HS-27A (cell line): Measurements from ENCODE around the gene PALM.
"Not testable (repeated sequence)": the region's sequence is repeated elsewhere in the genome, so short reads cannot be mapped to it uniquely, and the experiment has no call there.

Experiments
- DNase-seq: peaks from one replicate; pipeline ENCODE4 v3.0.0-alpha.2; 2012; ENCODE audit warnings: low read depth, missing footprints

Gene PALM

DNA sequence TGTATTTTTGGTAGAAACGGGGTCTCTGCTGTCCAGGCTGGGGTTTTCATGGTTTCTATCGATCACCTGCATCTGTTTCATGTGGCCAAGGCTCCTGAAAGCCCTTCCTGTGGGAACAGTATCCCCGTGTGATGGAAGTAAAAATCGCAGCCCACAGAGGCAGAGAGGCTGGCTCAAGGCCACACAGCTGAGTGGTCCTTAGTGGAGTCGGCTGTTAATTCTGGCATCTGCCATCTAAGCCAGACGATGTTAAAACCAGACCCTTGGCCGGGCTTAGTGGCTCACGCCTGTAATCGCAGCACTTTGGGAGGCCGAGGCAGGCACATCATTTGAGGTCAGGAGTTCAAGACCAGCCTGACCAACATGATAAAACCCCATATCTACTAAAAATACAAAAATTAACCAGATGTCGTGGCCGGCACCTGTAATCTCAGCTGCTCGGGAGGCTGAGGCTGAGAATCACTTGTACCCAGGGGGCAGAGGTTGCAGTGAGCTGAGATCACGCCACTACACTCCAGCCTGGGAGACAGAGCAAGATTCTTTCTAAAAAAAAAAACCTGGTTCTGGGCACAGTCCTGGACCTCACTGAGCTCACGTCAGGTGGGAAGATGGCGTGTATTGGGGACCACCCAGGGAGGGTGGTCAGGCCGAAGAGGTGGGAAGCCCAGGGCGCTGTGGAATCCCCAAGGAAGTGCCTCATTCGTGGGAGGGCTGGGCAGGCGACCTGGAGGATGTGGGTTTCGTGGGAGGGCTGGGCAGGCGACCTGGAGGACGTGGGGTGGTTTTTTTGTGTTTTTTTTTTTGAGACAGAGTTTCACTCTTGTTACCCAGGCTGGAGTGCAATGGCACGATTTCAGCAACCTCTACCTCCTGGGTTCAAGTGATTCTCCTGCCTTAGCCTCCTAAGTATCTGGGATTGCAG, 23.7 kb downstream of the PALM start:
- DNase-seq, result no peak

DNA sequence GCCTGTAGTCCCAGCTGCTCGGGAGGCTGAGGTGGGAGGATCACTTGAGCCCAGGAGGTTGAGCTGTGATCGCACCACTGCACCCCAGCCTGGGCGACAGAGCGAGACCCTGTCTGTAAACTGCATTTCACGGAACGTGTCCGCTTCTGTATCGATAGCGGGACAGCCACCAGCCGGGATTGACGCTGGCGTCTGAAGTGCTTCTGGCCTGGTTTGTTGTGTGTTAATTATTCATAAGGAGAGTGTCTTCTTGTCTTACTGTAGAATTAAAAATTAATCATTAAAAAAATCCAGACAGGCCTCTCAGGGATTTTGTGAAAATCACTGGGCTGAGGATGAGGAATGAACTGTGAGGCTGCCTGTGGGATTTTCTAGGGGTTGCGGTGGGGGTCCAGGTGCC, 26.0 kb downstream of the PALM start:
- no peak for DNase-seq

DNA sequence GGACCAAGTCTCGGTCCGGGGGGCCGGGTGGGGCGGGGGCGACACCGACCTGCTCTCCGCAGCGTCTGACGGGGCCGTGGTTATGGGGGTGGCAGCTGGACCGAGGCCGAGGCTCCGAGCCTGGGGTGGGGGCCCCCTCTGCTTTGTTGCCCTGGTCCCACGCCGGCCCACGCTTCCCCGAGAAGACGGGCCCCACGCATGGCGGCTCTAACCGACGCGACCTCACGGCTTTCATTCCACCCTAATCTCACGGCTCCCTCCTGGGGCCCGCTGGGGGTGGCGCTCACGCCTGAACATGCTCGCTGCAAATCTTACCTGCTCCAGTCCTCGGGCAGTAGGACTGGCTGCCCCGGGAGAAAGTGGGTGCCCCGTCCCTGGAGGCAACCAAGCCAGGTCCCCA, 27.4 kb downstream of the PALM start:
- DNase-seq, result no peak

DNA sequence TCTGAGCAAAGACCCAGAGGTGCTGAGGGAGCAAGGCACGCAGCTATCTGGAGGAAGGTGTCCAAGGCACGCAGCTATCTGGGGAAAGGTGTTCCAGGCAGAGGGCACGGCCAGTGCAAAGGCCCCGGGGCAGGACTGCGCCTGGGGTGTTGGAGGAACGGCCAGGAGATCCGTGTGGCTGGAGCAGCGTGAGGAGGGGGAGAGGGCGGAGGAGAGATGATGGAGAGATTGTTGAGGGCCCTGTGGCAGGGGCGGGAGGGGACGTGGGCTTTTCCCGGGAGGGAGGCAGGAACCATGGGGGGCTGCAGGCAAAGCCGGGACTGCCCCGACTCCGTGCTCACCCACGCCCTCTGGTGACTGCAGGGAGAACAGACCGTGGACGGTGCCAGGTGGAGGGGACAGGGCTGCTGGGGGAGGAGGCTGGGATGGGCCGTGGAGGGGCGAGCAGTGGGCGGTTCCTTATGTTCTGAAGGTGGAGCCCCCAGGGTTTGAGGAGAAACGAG, 28.9 kb downstream of the PALM start:
- no peak for DNase-seq

DNA sequence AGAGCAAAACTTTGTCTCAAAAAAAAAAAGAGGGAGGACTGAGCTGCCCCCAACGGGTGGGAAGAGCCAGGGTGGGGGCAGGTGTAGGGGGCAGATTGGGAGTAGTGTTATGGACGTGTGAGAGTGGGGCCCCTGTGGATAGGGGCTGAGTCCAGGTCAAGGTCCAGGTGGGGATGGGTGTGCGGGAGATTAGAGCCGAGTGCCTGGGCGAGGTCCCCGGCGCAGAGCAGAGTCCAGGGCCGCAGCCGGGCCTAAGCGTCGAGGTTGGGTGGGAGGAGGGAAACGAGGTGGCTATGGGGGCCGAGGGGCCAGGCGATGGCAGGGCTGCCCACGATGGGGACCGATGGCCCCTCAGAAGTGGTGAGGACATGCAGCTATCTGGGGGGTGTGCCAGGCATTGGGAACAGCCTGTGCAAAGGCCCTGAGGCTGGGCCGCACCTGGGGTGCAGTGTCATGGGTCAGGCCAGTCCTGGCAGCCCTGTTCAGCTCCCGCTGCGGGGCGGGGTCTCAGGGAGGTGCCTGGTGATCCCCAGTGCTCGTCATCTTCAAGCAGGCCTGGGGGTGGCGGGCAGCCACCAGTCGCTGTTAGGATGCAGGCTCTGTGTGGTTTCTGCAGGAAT, 29.9 kb downstream of the PALM start:
- DNase-seq, result no peak

DNA sequence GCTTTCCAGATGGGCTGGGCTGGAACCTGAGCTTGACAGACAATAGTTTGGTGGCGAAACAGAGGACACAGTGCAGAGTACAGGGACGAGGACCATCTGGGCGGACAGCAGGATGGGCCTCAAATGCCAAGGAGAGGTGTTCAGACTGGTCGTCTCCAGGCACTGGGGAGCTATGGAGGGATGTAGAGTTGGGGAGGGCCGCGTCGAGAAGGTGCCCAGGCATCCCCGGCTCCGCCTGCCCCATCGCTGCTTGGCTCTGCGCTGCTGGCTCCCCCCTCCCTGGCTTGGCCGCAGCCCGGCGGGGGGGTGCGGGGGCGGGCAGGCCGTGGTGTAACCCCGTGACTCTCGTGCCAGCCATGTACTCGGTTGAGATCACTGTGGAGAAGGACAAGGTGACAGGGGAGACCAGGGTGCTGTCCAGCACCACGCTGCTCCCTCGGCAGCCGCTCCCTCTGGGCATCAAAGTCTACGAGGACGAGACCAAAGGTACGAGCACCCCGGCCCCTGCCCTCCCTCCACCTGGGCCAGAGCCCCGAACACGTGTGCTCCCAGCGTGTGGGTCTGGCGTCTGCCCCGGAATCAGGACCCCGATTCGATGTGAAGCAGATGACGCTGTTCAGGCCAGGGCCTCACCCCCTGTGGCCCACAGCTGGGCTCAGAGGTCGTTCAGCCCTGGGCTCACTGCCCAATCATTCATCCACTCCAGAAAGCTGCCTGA, 31.4 kb downstream of the PALM start:
- DNase-seq, result no peak

DNA sequence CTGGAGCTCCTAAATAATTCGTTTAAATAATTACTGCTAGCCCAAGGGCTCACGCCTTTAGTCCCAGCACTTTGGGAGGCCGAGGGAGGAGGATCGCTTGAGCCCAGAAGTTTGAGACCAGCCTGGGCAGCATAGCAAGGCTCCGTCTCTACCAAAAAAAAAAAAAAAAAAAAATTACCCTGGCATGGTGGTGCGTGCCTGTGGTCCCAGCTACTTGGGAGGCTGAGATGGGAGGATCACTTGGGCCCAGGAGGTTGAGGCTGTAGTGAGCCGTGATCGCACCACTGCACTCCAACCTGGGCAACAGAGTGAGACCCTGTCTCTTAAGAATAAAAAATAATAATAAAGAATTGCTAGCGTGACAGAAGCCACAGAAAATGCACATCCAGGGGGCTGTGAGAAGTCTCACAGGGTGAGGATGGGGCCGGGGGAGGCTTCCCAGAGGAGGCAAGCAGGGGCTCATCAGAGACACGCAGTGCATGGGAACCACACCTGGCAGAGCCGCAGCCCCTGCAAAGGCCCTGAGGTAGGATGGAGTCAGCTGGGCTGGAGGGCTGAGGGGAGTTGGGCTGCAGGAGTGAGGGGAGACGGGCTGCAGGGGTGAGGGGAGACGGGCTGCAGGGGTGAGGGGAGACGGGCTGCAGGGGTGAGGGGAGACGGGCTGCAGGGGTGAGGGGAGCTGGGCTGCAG, 32.2 kb downstream of the PALM start:
- DNase-seq, result not testable (repeated sequence)

DNA sequence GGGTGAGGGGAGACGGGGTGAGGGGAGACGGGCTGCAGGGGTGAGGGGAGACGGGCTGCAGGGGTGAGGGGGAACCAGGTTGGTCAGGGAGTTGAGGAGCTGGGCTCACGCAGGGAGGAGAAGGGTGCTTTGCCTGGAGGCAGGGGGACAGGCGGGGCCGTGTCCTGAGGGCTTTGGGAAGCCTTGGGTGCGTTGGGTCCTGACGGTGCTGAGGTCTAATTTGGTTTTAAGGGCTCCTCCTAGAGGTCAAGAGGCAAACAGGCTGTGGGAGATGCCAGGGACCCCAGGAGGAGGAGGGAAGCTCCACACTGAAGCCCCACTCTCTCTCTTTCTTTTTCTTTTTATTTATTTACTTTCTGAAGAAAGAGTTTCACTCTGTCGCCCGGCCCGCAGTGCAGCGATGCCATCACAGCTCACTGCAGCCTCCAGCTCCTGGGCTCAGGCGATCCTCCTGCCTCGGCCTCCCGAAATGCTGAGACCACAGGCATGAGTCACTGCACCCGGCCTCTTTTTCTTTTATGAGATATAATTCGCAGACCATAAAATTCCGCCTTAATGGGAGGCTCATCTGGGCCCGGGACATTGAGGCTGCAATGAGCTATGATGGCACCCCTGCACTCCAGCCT, 32.9 kb downstream of the PALM start:
- DNase-seq, result no peak

DNA sequence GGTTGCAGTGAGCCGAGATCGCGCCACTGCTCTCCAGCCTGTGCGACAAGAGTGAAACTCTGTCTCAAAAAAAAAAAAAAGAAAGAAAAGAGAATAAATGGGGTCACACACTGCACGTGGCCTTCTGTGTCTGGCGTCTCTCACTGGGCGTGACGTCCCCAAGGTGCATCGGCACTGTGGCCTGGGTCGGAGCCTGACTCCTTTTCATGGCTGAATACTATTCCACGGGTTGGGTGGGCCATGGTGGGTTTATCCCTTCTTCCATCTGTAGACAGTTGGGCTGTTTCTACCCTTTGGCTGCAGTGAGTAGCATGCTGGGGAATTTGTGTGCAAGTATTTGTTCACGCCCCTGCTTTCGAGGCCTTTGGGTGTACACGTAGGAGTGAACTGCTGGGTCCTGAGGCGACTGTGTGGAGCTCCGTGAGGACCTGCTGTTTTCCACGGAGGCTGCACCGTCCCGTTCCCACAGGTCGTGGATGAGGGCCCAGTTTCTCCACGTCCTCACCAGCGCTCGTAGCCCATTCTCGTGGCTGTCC, 33.9 kb downstream of the PALM start:
- no peak for DNase-seq

DNA sequence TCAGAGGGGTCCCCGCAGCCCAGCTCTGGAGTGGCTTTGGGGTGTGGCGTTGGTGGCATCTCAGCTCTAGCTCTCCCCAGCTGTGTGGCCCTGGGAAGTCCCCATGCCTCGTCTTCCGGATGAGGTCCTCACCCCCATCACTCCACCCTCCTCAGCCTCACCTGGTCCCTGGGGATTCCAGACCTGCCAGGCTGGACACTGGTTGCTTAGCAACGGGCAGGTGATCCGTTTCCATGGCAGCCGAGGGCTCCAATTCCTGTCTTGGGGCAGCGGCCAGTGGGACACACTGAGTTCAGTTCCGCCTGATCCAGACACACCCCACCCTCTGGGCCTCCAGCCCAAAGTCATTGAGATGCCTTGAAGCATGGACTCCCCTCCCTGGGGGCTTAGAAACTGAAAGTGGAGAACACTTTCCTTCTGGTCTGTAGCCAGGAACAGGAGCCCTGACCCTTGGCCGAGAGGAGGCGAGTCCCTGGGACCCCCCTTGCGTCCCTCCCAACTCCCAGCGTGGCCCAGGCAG, 34.5 kb downstream of the PALM start:
- DNase-seq, result no peak

DNA sequence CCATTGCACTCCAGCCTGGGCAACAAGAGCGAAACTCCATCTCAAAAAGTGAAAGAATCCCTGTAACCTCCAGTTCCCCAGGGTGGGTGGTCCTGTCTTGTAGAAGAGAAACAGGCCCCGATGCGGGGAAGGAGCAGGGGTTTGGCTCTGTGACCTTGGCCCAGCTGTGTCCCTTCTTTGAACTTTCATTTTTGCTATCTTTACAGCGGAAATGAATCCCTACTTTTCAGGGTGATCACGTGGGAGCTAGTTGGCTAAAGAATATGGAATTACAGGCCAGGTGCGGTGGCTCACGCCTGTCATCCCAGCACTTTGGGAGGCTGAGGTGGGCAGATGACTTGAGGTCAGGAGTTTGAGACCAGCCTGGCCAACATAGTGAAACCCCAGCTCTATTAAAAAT, 36.4 kb downstream of the PALM start:
- DNase-seq, result not testable (repeated sequence)

DNA sequence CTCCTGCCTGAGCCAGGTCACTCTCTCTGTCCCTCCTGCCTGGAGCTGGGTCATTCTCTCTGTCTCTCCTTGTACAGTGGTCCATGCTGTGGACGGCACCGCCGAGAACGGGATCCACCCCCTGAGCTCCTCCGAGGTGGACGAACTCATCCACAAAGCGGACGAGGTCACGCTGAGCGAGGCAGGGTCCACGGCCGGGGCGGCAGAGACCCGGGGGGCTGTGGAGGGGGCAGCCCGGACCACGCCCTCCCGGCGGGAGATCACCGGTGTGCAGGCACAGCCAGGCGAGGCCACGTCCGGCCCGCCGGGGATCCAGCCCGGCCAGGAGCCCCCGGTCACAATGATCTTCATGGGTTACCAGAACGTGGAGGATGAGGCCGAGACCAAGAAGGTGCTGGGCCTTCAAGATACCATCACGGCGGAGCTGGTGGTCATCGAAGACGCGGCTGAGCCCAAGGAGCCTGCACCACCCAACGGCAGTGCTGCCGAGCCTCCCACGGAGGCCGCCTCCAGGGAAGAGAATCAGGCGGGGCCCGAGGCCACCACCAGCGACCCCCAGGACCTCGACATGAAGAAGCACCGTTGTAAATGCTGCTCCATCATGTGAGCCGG, 37.6 kb downstream of the PALM start:
- DNase-seq, result no peak

DNA sequence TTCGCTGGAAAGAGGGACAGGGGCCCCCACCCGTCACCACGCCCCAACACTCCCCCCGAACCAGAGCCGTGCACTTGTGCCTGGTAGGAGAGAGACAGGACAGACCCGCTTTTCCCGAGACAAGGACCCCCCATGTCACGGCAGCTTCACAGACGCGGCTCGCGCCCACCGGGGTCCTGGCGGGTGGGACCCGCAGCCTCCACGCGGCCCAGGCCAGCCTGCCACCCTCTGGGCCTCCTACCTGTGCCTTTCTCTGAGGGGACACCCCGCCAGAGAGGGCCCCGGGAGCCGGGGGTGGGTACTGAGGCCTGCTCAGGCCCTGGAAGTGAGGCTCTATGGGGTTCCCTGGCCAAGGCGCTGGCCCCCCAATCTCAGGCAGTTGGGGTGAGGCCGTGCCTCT, 38.2 kb downstream of the PALM start:
- DNase-seq, result no peak

DNA sequence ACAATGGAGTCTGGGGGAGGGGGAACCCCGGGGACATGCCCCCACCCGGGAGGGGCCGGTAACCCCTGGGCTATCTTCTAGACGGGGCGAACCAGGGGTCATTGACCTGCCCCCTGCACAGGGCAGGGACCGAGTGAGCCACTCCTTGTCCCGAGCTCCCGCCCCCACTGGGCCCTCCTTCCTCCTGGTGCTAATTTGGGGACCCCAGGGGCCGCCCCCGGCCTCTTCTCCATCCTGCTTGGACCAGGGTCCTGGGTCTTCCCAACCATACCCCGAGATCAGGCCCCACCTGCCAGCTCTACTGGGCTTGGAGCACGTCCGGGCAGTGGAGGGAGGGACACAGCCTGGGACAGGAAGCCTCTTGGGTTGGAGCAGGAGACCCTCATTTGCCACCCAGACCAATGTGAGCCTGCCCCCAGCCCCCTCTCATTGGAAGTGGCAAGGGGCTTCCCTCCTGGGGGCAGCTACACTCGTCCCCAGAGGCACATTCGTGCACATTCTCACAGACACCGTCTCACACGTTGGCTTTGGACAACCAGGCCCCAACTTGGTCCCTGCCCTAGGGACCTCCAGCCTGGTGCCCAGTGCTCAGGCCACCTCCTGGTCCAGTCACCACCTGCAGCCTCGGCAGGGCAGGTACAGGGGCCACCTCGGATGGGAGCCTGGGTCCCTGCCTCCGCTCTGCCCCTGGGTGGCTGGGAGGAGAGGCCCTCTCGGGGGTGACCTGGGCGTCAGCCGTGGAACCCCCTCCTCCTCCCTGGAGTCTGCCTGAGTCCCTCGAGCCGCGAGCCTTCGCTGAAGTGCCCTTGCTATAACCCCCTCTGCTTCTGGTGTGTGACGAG, 38.9 kb downstream of the PALM start:
- DNase-seq, result no peak

DNA sequence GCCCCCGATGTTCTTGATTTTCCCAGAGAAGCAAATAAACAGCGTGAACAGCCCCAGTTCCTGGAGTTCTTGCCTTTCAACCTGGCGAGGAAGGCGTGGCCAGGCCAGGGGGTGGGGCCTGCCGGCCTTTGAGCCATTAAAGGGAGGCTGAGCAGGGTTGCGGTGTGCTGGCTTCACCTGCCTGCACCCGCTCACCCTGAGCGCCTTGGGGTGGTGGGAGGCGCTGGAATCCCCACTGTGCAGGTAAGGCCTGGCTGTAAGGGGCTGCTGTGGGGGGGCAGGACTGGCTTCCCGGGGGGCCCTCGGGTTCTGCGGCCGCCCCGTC, 39.5 kb downstream of the PALM start:
- no peak for DNase-seq

DNA sequence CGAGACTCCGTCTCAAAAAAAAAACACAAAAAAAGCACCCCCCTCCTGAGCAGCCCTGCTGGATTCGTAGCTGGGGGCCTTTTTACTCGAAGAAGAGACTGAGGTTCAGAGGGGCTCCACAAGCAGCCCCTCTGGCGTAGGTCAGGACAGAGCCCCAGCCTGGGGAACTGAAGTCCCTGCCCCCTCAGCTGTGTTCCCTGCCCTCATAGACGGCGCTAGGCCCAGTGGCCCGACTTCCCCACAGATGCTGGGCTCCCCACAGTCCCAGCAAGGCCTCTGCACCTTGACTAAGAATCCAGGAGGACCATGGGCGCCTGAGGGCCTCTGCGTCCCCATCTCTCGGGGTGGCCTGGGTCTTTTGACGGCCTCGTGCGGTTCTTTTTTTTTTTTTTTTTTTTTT, 41.1 kb downstream of the PALM start:
- DNase-seq, result no peak

DNA sequence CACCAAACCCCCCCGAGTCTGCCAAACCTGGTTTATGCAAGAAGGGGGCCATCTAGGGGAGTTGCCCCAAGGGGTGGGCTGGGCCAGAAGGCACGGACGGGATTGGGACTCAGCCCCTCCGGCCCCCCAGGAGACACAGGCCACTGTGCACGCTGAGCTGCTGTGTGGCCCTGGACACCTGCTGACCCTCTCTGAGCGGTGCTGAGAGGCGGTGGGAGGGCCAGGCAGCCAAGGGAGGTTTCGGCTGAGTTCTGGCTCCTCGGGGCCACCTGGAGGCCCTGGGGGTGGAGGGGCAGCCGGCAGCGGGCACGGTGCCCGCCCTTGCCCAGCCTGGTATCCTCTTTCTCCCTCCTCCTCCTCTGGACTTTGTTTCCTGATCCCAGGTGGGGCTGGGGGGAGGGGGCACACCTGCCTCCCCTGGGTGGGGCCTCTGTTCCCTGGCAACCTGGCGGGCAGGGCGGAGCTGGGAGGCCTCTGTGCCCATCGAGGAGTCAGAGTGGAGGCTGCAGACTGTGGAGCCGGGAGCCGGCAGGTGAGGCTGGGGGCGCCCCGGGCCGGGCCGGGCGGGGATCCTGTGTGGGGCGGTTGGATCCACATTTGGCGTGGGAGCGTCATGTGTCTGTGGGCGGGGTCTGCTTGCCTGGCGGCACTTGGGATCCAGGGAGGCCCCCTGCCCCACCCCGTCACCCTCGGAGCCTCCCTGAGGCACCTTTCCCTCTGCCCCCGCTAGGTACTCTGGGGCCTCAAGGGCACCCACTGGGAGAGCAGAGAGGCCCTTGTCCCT, 42.1 kb downstream of the PALM start, which contains the start of gene MISP:
TSS of gene MISP (plus strand) at position 473 of the 784 bp plus-strand sequence. CDS start 5,835 bp downstream, outside the sequence.
- no peak for DNase-seq

DNA sequence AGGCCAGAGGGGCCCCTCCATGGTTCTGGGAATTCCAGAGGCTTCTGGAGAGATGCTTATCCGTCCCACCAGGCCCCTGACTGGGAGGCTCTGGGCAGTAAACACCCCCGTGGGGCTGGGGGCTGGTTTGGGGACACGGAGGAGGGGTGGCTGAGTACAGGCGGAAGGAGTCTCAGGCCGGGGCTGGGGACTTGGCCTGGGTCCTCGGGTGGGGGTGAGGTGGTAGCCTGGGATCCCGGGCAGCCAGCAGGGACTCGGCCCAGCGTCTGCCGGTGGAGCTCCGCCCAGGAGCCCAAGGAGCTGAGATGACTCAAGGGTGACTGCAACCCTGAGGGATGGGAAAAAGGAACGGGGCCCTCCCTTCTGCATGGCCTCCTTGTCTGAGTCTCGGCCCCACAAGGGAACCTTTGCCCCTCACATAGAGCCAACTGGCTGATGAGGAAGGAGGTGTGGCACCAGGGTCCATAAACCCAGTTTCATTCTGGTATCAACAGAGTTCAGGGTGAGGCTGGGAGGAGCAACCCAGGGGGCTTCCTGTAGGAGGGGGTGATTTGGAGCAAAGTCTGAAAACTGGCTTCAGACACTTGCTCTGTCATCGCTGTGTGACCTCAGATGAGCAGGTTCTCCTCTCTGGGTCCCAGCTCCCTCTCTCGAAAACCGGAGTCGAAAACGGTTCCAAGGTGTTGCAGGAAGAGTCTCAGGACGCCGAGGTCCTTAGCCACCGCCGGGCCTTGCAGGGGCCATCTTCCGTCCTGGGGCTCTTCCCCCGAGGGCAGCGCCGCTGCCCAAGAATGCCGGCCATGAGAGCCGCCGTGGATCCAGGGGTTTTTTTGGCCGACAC, 43.0 kb downstream of the PALM start:
- peak; percentile 76 for DNase-seq
